Stimulated activated CD4-positive, alpha-beta T cell treated with anti-CD3 and anti-CD28 coated beads, Interleukin-1b, Interleukin-23, amount 100 ng/mL, for 48 hours (primary cell): ENCODE data around the gene CENPP.
"Not testable (repeated sequence)": the region's sequence is repeated elsewhere in the genome, so short reads cannot be mapped to it uniquely, and the experiment has no call there.

Experiments
- DNase-seq: peaks from one replicate; pipeline ENCODE4 v3.0.0-alpha.2; 2020

Gene CENPP

DNA sequence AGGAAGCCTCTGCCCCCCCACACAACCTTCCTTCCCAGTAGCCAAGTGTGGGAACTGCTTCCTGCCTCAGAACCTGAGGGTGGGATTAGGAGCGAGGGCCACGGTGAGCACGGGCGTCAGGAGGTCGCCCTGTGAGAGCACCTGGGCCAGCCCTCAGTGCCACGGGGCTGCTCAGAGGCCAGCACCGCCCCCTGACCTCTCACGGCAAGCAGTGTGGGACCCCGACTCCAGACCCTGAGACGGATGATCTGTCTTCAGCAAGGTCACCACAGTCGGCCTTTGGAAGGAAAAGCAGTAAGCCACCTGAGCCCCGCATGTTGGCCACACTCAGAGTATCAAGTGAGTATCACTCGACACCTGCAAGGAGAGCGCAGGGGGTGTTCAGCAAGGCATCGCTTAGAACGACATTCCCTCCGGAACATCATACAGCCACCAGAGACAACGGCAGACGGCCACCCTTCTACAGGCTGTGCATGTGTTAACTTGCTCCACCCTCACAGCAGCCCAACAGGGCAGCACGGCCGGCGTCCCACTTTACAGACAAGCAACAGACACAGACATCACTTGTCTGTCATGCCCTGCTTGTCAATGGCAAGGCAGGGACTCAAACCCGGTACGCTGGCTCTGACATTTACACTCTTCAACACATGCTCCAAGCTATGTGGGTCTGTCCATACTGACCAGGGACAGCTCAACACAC lies 294.0 kb downstream of the CENPP start:
- no peak for DNase-seq

GRCh38 chr9:92620845-92621244 lies 295.1 kb downstream of the CENPP start:
- DNase-seq = no peak

DNA sequence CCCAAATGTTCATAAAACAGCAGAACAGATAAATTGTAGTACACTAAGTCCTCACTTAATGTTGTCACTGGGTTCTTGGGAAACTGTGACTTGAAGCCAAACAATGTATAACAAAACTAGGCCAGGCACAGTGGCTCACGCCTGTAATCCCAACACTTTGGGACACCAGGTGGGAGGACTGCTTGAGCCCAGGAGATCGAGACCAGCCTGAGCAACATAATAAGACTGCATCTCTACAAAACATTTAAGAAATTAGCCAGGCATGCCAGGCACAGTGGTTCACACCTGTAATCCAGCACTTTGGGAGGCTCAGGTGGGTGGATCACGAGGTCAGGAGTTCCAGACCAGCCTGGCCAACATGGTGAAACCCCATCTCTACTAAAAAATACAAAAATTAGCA lies 298.2 kb downstream of the CENPP start:
- not testable (repeated sequence) for DNase-seq

DNA sequence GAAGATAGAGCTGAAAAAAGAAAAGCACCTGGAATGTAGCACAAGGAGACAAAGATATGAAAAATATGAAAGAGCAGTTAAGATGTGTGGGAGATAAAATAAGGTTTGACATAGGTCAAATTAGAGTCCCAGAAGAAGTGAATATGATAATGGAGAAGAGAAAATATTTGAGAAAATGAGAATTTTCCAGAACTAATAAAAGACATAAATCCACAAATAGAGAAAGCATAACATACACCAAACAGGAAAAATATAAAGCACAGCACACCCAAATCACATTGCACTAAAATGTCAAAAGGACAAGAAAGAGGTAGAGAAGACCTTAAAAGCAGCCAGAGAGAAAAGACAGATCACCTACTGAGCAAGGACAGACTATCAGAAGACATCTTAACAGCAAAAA lies 300.7 kb downstream of the CENPP start:
- no peak for DNase-seq

DNA sequence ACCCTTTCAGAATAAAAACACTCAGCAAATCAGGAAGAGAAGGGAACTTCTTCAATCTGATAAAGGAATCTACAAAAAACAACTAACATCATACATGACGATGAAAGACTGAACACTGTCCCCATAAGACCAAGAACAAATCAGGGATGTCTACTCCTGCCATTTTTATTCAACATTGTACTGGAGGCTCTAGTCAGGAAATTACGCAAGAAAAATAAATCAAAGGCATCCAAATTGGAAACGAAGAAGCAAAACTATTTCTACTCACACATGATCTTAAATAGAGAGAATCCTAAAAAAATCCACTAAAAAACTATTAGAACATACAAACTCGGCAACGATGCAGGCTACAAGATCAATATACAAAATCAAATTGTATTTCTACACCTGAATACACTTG lies 301.9 kb downstream of the CENPP start:
- DNase-seq = no peak

DNA sequence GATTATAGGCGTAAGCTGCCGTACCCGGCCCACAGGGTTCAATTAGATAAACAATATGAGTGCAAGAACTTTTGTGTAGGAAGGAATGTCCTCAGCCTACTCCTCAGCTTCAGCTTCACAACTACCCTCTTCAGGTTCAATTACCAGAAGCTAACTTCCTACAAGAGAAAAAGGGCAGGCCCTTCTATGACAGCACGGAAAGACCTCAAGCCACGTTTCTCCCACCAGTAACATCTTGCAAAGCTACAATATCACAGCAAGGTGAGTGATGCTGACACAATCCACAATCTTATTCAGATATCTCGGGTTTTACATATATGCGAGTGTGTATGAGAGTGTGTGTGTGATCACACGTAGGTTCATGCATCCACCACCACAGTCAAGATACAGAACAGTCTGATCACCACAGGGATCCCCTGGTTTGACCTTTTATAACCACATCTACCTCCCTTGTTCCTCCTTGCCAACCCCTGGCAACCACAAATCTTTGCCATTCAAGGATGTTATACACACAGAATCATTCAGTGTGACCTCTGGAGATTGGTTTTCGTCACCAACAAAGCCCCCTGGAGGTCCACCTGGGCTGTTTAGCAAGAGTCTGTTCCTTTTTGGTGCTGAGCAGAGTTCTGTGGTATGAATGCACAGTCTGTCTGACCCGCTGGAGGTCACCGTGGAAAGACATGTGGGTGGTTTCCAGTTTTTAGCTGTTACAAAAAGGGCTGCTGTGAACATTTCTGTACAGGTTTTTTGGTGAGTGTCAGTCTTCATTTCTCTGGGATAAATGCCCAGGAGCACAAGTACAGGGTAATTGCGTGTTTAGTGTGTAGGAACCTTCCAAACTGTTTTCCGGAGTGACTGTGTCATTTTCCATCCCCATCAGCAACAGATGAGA lies 305.9 kb downstream of the CENPP start:
- no peak for DNase-seq

DNA sequence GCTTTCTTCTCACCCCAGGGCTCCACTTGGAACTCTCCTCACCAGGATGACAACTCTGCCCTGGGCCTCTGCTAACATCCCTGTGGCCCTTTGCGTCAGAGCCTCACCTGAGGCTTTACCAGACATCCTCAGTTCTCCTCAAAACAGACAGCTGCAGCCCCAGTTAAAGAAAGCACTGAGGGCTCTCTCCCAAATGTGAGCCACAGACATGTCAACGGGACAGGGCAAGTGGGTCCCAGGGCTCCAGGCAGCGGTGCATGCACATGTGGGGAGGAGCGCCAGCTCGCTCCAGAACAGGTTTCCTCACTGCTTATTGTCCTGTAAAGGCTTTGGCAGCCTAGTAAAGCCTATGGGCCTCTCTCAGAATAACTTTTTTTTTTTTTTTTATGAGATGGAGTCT lies 306.9 kb downstream of the CENPP start:
- no peak for DNase-seq

GRCh38 chr9:92633614-92634278 lies 308.0 kb downstream of the CENPP start:
- no peak for DNase-seq

DNA sequence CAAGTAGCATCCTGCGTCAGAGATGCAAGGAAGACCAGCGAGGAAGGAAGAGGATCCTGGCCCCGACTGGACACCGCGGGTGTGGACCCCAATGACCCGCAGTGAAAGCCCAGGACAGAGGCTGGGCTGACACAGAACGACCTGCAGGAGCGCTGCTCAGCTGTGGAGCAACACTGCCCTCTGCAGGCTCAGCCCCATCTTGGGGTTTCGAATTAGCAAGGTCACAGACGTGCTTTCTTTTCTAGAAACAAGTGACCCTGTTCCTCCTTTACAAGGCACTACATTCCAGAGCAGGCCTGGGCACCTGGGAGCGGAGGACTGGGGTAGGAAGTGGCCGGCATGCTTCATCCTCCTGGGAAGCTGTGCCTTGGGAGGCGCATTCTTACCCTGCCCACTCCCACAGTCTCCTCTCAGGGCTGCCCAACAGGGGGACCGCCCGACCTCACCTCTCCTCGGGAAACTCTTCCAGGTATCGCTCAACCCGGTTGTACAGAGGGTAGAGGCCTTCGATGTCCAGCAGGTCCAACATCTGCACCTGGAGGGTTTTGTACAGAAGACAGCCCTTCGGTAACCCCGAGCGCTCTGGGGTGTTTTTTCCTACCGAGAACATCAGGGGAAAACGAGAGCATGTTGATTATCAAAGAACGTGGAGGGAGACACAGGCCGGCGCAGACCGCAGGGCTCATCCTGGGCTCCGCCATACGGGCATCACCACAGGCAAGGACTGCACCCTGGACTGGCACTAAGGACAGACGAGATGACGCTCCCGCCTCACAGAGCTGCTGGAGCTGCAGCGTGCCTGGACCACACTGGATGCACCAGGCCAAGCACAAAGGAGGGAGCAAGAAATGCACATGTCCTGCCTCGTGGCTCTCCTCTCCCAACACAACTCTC lies 309.2 kb downstream of the CENPP start:
- DNase-seq = peak; percentile 69

- DNase-seq = no peak
Observed at GRCh38 chr9:92635760-92636159, 310.0 kb downstream of the CENPP start.

DNA sequence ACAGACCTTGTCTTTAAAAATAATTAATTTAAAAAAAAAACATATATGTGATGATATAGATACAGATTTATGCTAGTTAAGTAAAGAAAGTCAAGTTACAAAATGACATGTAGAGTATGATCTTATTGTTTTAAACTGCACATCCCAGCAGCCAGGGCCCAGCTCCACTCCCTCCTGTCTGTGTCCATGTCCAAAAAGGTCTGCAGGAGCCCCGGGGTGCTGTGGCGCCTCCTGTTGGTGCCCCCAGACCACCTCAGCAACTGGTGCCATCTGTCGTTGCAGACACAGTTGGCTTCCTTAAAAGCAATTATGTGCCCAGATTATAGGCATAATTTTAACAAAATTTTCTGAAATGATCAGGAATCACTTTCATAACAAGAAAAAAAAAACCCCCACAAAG lies 310.9 kb downstream of the CENPP start:
- DNase-seq = no peak

DNA sequence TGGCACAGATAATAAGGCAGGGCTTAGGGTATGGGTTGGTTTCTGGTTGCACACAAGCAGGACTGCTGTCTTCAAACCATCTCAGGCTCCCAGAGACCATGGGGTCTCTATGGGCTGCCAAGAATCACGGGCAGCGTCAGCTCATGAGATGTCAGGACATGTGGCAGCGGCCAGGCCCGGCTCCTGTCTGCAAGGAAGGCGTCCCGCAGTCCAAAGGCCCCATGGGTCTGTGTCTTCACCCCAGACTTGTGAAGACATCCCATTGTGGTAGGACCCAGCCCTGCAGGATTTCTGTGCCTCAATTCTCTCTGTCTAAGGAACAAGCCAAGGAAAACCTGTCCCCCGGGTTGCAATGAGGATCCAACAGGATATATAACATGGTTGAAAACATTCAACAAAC lies 311.6 kb downstream of the CENPP start:
- DNase-seq = no peak

GRCh38 chr9:92637886-92638620 lies 312.3 kb downstream of the CENPP start:
- no peak for DNase-seq

DNA sequence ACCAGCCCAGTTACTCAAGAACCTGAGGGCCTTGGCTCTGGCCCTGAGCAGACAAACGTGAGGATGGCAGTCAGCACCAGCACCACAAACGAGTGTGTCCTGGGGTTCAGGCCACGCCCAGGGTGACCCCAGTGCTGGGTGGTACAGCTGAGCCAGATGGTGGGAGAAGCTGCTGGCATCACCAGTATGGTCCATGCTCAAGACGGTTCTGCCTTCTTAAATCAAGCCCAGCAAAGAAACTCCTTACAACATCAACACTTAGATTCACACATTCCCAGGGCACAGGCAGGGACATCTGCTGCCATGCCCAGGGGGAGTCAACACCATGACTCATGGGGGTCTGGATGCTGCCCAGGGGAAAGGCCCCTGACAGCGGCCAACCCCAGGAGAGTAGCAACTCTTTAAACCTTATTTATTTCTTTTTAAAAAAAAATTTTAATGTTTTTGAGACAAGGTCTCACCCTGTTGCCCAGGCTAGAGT lies 312.9 kb downstream of the CENPP start:
- no peak for DNase-seq

DNA sequence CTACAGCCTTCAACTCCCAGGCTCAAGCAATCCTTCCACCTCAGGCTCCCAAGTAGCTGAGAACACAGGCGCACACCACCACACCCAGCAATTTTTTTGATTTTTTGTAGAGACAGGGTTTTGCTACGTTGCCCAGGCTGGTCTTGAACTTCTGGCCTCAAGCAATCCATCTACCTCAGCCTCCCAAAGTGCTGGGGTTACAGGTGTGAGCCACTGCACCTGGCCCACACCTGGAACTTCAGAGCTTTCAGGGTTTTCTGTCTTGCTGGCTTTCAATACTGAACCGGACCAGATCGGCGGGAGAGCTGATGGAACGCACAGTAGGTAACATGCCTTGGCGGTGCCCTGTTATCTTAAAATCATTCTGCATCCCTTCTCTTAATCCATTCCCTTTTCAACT lies 313.4 kb downstream of the CENPP start:
- DNase-seq = no peak

GRCh38 chr9:92639791-92640271 lies 314.1 kb downstream of the CENPP start:
- DNase-seq = no peak

DNA sequence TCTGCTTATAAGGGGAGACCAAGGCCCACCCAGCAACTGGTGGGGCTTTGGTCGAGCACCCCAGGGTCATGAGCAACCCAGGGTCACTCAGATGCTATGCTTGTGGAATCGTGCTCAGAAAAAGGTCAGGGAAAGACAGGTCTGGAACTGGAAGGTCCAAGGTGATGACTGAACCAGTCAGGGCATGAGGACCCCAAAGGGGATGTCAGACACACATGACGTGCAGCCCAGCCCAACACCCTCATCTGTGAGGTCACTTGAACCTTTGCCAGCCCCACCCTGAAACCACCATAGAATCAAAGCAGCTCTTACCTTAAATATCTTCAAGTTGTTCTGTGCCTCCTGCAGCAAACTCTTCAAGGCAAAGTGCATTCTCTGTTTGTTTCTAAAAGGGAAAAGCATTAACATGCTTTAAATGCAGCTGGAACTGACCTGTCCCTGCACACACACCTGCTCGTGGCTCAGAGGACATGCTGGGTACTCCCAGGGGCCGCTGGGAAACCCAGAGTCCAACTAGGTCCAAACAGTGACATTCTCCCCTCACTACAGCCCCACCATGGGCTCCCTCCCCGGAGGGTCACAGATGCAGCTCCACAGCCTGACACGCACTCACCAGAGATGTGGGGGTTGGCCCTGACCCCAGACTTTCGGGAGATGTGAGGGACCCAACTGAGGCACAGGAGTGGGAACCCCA lies 314.8 kb downstream of the CENPP start:
- no peak for DNase-seq

DNA sequence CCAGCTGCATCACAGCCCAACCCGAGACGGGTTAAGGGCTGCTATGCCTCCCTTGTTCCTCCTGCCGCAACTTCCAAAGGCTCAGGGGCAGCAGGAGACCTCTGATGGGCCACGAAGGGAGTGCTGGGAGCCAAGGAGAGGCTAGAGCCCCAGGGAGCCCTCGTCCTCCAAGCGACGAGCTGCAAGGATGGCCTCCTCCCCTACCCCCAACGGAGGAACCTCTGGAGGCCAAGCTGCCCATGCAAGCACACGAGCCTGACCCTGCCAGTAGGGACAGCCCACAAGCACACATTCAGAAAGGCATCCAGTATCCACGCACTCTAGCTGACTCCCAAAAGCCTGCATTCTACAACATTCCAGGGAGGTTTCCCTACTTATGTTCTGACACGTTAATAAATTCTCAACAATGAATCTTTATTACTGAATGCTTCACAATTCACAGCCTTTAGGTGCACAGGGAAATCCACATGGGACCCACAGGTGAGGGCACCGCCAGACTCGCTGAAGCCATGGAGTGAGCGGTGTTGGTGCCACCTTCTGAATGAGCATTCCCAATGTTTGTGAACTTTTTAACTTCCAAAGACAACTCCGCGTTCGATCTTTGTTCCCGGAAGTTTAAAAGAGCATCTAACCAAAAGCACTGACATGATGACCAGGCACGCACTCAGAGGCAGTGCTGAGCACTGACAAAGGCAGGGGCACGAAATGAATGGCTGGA lies 315.5 kb downstream of the CENPP start:
- DNase-seq = no peak

GRCh38 chr9:92642041-92642451 lies 316.3 kb downstream of the CENPP start:
- DNase-seq = no peak

GRCh38 chr9:92642564-92642963 lies 316.8 kb downstream of the CENPP start:
- DNase-seq = no peak
